Epithelial cell of proximal tubule (primary cell): Measurements from ENCODE around the gene KBTBD6. TPM values are rescaled to one million over a fixed set of nuclear protein-coding genes. Genes with fewer than 3 reads are reported as not detected.
"Not testable (repeated sequence)": the region's sequence is repeated elsewhere in the genome, so short reads cannot be mapped to it uniquely, and the experiment has no call there.

ENCODE experiments used
- DNase-seq: peaks from one replicate; pipeline ENCODE4 v3.0.0-alpha.2; 2011; ENCODE audit warnings: low read depth
- H3K4me3 ChIP-seq: 2 replicates; pipeline ENCODE4 v1.5.1; 2011; ENCODE audit warnings: low read depth, mild to moderate bottlenecking, low read length
- total RNA-seq: library from RNA; depleted of rRNA; stranded (reverse); fragments of >200 nt; gene quantifications from 2 replicates; pipeline ENCODE4 v1.2.3, GENCODE V29; 2015
- TF ChIP-seq, protein P1 (sequence below): conservative IDR thresholded peaks from 2 replicates; pipeline ENCODE4 v1.5.1; 2012; ENCODE audit warnings: low read depth, mild to moderate bottlenecking, low read length

Gene KBTBD6
- total RNA-seq, 1 donor from 2014 or later, result 5.6 TPM

DNA sequence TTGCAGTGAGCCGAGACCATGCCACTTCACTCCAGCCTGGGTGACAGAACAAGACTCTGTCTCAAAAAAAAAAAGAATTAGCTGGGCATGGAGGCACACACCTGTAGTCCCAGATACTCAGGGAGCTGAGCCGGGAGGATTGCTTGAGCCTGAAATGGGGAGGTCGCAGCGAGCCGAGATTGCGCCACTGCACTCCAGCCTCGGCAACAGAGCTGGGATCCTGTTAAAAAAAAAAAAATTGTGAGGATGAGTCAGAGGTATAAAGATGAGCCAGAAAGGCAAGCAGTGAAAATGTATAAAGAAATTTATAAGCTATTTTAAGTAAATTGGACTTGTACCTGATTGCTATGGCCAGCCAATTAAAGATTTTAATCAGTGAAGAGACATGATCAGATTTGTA, 21.1 kb downstream of the KBTBD6 start:
- DNase-seq, result no peak
- TF ChIP-seq, protein P1, sequence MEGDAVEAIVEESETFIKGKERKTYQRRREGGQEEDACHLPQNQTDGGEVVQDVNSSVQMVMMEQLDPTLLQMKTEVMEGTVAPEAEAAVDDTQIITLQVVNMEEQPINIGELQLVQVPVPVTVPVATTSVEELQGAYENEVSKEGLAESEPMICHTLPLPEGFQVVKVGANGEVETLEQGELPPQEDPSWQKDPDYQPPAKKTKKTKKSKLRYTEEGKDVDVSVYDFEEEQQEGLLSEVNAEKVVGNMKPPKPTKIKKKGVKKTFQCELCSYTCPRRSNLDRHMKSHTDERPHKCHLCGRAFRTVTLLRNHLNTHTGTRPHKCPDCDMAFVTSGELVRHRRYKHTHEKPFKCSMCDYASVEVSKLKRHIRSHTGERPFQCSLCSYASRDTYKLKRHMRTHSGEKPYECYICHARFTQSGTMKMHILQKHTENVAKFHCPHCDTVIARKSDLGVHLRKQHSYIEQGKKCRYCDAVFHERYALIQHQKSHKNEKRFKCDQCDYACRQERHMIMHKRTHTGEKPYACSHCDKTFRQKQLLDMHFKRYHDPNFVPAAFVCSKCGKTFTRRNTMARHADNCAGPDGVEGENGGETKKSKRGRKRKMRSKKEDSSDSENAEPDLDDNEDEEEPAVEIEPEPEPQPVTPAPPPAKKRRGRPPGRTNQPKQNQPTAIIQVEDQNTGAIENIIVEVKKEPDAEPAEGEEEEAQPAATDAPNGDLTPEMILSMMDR, result no peak

DNA sequence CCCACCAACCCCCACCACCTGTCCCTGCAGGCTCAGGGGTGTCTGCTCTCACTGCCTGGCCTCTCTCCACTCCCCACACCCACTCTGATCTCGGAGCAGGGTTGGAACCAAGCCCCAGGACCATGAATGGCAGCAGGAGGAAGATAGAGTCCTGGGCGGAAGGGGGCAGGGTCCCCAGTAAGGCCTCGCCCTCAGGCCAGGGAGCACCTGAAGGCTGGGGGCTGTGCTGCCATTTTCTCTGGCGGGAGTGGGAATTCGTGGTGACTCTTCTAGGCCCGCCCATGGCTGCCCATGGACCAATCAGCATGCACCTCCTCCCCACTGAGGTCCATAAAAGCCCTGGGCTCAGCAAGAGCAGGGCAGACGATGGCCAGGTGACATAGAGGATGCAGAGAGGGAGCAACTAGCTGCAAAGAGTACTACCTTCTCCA, 25.0 kb downstream of the KBTBD6 start:
- H3K4me3 ChIP-seq, result no peak overlapping the region
- DNase-seq, result no peak
- TF ChIP-seq, protein P1, result no peak

More for the DNA sequence above, 21.1 kb downstream of the KBTBD6 start:
- H3K4me3 ChIP-seq, result no peak overlapping the region

DNA sequence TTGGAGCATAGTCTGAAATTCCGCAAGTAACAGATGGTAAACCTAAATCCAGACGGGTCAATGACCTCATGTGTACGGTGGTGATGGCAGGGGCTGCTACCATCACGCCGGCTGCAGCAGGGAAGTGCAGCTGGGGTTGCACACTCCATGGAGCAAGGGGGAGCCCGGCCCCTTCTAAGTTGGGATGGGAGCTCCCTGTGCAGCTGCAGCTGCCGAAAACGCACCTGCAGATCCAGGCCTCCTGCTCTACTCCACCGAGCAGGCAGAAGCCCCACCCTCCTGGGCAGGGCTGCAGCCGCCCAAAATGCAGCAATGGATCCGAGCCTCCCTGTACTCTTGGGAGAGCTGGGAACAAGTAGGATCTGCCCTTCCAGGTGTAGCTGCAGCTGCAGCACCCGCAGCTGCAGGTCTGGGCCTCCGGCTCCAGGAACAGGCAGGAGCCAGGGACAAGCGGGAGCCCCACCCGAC, 25.5 kb downstream of the KBTBD6 start:
- H3K4me3 ChIP-seq, result no peak overlapping the region
- TF ChIP-seq, protein P1, result no peak
- no peak for DNase-seq

DNA sequence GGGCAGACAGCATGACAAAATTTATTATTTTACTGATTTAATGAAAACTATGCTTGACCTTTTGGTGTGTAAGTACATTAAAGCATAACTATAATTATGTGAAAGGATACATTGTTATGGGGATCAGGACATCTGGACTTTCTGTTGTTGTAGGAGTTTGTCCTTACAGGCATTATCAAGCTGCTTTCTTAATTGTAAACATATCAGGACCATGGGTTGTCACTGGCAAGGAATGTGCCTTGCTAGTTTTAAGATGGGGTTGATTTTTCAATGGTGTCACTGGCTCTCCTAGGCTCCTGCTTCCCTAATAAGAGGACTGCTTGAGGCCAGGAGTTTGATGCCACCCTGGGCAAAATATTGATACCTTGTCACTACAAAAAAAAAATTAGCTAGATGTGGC, 32.6 kb downstream of the KBTBD6 start:
- H3K4me3 ChIP-seq, result no peak overlapping the region
- TF ChIP-seq, protein P1, result no peak
- no peak for DNase-seq

DNA sequence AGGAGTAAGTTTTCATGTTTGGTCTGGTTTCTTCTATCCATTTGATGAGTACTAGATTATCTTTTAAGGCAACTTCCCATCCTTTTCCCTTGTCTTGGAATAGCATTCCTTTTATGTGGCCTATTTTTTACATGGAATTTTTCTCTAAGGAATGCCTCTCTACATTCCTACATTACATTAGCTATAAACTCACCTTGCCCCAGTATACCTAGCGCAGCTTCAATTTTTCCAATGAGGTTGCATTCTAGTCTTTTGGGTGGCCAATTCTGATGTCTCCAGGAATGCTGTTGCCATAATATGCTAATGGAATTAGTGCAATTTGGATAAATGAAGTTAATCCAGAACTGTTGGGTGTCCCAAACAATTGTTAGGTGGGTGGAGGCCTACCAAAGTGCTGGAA, 33.8 kb downstream of the KBTBD6 start:
- DNase-seq, result no peak
- TF ChIP-seq, protein P1, result no peak
- H3K4me3 ChIP-seq, result no peak overlapping the region

DNA sequence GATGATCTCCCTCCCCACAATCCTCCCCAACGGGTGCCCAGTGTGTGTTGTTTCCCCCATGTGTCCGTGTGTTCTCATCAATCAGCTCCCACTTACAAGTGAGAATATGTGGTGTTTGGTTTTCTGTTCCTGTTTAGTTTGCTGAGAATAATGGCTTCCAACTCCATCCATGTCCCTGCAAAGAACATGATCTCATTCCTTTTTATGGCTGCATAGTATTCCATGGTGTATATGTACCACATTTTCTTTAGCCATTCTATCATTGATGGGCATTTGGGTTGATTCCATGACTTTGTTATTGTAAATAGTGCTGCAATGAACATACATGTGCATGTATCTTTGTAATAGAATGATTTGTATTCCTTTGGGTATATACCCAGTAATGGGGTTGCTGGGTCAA, 36.9 kb downstream of the KBTBD6 start:
- not testable (repeated sequence) for DNase-seq, H3K4me3 ChIP-seq

DNA sequence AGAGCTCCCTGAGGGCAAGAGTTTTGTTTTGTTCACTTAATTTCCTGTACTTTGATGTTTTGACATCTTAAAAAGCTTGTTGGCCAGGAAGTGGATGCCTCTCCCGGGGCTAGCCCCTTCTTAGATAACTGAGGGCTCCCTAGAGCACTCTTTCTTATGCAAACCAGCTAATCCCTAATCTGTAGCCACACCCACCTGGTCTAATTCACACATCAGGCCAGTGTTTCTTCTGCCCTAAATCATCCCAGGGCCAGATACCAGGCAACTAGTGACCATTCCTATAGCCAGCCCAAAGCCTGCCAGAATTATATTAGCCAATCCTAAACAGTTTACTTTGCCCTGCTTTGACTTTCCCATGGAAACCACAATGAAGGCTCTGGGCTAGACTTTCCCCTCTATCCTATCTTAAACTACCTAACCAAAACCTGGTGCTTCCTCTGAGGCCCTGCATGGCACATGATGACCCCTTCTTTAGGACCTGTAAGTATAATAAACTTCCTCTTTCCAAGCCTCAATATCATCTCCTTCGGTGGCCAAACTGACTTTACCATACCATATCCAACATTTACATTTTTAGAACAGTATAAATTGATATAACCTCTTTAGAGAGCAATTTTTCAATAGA, 46.5 kb downstream of the KBTBD6 start:
- no peak for DNase-seq
- TF ChIP-seq, protein P1, result no peak
- no peak overlapping the region for H3K4me3 ChIP-seq
